GM20000 (cell line): ENCODE data around the gene ETDC.

Experiments used
- DNase-seq: peaks from one replicate; pipeline ENCODE4 v3.0.0; 2012; ENCODE audit warnings: low spot score
- TF ChIP-seq, protein P1 (sequence below): IDR thresholded peaks from 2 replicates; pipeline ENCODE4 v1.5.1; 2012; ENCODE audit warnings: mild to moderate bottlenecking, control low read depth; ENCODE audit errors: extremely low read depth, missing control alignments

Gene ETDC

DNA sequence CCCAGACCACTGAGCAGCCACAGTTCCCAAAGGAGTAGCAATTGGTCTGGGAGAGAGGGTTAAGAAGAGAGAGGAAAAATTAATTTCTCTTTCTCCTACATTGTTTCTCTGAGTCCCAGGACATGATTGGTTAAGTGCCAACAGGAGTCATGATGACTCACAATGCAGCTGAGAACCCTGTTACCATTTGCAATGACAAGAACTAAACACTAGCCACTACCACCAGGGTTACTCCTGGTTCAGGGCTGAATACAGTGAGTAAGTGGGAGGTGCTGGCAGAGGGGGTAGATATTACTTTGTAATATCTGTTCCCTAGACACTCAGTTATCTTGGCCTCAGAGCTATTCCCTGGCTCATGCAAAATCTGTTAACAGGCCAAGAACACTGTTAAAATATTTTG, 18.0 kb downstream of the ETDC start:
- no peak for DNase-seq
- TF ChIP-seq, protein P1, sequence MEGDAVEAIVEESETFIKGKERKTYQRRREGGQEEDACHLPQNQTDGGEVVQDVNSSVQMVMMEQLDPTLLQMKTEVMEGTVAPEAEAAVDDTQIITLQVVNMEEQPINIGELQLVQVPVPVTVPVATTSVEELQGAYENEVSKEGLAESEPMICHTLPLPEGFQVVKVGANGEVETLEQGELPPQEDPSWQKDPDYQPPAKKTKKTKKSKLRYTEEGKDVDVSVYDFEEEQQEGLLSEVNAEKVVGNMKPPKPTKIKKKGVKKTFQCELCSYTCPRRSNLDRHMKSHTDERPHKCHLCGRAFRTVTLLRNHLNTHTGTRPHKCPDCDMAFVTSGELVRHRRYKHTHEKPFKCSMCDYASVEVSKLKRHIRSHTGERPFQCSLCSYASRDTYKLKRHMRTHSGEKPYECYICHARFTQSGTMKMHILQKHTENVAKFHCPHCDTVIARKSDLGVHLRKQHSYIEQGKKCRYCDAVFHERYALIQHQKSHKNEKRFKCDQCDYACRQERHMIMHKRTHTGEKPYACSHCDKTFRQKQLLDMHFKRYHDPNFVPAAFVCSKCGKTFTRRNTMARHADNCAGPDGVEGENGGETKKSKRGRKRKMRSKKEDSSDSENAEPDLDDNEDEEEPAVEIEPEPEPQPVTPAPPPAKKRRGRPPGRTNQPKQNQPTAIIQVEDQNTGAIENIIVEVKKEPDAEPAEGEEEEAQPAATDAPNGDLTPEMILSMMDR = no peak

DNA sequence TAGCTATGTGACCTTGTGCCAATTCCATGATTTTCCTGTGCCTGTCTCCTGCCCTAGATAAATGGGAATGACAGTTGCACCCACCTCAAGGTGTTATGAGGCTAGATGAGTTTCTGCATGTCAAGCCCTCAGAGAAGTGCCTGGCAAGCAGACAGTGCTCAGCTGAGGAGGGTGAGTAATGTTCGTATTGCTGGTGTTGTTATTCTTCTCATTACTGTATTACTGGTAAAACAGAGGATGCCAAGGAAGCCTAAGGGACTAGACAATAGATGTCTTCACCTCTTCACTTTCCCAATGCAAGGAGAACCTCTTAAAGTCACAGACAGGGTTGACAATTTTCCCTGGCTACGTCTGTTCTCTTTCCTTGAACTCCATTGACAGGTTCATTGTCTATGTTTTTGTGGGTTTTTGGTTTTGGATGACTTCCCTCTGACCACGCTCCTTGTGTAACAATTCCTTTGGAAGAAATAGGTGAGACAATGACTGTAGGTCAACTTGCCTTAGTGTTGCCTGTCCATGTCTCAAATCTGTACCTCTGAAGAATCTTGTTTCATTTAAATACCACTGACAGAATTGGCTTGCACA, 19.2 kb downstream of the ETDC start:
- DNase-seq = no peak
- TF ChIP-seq, protein P1 = no peak

DNA sequence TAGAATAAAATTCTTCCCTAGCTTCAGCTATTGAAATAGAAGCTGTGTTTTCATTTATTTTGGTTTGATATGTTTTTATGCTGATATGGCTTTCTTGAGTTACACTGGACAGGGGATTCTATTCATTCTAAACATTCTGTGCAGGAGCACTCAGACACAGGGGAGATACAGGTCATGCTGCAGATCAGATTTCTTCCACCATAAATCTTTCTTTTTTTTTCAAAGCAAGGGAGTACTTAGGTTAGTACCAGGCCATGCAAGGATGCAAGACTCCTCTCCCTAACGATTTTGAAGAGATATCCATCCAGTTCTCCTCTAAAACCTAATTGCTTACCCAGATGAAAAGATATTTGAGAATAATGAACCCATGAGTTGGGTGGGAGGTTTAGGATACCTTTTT, 21.4 kb downstream of the ETDC start:
- DNase-seq = no peak
- TF ChIP-seq, protein P1 = no peak

DNA sequence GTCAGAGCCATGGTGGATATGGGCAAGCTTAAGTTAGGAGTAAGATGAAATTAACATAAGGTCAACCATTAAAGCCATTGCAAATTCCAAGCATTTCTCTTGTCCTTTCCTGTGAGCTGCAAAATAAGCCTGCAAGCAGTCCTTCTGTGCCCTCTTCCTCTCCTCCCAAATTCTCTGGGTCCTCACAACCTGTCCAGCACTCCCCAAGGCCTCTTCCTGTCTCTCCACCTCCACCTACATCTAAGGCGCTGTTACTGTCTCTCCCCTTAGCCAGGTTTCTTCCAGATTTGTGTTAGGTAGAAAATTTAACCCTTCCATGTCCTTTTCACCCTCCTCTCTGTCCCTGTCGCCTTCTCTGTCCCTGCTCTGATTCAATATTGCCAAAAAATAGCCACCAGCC, 22.2 kb downstream of the ETDC start:
- DNase-seq = no peak
- TF ChIP-seq, protein P1 = no peak

DNA sequence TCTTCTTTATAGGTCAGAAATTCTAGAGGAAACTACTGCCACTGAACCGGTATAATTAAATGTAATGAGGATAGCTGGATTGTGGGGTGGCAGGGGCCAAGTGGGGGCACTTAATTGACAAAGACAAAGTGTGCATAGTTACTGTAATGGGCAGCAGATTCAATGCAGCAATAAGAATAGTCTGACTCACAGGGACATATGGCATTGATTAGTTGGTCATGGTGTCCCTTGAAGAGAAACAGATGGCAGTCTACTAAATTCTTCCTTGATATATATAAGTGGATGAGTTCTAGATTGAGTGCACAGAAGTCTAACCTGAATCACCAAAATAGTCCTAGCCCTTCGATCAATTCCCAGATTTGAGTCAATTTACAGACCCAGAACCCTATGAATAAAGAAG, 31.6 kb downstream of the ETDC start:
- no peak for DNase-seq

DNA sequence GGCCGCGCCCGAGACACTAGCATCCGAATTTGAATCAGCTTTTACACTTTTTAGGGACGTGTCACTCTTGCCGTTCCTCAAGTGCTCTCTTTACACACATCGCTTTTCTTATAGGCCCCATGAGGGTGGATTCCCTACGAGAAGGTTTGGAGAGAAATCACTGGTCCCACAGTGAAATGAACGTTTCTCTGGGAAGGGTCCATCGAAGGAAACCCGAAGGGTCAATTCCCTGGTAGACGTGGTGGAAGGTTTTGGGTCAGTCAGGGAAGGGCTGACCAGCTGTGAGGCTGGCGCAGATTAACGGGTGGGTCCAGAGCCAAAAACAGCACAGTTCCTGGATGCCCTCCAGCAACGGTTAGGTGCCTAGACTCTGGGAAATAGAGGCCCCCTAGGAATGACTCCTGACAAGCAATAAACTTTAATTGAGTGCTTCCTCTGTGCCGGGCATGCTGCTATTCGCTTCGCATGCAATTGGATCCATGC, 35.9 kb downstream of the ETDC start:
- DNase-seq = no peak
- TF ChIP-seq, protein P1 = no peak

More for the DNA sequence above, 31.6 kb downstream of the ETDC start:
- TF ChIP-seq, protein P1 = no peak

DNA sequence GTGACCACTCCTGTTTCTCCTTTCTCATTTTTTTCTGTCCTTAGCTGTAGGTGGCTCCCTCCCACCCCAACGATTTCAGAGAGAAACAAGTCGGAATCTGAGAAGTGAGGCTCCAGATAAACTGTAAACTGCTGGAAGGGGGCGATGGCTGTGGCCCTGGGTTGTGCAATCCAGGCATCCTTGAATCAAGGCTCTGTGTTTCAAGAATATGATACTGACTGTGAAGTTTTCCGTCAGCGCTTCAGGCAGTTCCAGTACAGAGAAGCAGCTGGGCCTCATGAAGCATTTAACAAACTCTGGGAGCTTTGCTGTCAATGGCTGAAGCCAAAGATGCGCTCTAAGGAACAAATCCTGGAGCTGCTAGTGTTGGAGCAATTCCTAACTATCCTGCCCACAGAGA, 37.7 kb downstream of the ETDC start:
- TF ChIP-seq, protein P1 = no peak

More for the DNA sequence above, 37.7 kb downstream of the ETDC start:
- no peak for DNase-seq
